ENCODE results near the gene RSRC1.

DNA sequence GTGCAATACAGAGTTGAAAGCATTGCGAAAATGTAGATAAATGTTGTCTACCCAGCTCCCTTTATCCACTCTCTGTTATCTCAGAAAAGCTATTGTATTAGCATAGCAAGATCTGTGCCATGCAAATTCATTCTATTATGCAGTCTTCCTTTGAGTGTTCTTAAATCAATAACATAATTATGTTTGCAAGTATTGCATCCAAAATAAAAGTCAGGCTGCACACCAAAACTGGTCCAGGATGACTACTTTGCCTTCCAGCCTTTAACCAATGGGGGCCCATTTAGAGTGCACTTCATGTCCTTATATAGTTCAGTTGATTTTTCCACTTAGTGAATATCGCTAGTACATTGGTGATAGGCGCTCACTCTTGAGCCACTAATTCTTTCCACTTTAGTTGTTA, 353.7 kb downstream of the RSRC1 start:
- no peak for TF ChIP-seq CTCF (IDR thresholded peaks at IDR 0.05)
- TF ChIP-seq POLR2A (IDR thresholded peaks at IDR 0.05): no peak
